ENCODE results near the gene NEMP2.
"Not testable (repeated sequence)": the region's sequence is repeated elsewhere in the genome, so short reads cannot be mapped to it uniquely, and the experiment has no call there.

The NEMP2 gene

GRCh38 chr2:190490502-190490901 is 44.0 kb downstream of the NEMP2 start:
- DNase-seq (ENCODE audit: low read depth) = no peak

- DNase-seq (ENCODE audit: low read depth) = no peak
Measured at GRCh38 chr2:190489475-190489874, 45.0 kb downstream of the NEMP2 start.

- DNase-seq (ENCODE audit: low read depth) = no peak
Measured at GRCh38 chr2:190488516-190489233, 45.8 kb downstream of the NEMP2 start.

DNA sequence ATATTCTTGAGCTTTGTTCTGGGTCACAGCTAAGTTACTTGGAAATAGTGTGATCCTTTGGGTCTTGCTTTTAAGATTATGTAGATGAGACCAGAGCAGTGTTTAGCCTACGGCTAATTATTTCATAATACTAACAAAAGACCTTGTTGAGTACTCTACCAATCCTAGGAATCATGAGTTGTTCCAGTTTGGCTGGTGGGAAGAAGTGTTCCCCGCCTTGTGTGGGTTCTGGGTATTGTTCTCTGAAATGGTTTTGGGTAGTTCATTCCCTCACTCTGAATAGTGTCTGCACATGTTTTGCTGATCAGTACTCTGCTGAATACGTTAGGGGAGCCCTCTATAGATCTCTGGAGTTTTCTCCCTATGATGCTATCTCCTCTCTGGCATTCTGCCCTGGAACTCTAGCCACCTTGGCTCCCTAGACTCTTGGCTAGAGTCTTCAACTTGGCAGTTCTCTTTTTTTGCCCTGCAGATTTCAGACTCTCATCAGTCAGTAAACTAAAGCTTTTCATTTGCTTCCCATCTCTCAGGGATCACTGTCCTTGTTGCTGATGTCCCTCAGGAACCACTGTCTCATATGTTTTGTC is 48.4 kb downstream of the NEMP2 start:
- DNase-seq (ENCODE audit: low read depth) = no peak

GRCh38 chr2:190482451-190482850 is 52.1 kb downstream of the NEMP2 start:
- DNase-seq (ENCODE audit: low read depth) = peak; percentile 9

- no peak for DNase-seq (ENCODE audit: low read depth)
Measured at GRCh38 chr2:190481339-190481738, 53.2 kb downstream of the NEMP2 start.

DNA sequence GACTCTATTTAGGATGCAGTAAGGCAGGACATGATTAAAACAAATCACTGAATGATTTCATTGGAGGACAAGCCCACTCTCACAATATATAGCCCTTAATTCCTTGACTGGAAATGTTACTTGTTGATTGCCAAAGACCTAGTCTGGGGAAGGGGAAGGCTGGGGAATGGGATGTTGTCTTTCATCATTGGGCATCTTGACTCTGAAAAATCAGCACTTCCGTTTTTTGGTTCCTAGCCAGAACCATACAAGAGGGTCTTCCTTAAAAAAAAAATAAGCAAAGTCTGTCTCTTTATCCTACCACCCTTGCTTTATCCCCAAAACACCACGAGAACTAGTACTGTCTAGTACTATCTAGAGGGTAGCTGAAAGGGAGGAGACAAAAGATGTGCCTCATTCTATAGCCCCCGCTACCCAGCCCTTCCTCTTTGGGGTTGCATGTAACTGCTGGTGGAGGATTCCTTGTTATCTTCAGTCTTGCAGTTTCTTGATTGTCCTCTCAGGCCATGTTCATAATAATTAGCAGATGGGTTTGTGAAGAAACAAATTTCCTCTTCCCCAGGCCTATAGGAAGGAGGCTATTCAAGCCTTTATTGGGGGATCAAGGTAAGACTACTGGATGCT is 55.8 kb downstream of the NEMP2 start:
- no peak for DNase-seq (ENCODE audit: low read depth)

DNA sequence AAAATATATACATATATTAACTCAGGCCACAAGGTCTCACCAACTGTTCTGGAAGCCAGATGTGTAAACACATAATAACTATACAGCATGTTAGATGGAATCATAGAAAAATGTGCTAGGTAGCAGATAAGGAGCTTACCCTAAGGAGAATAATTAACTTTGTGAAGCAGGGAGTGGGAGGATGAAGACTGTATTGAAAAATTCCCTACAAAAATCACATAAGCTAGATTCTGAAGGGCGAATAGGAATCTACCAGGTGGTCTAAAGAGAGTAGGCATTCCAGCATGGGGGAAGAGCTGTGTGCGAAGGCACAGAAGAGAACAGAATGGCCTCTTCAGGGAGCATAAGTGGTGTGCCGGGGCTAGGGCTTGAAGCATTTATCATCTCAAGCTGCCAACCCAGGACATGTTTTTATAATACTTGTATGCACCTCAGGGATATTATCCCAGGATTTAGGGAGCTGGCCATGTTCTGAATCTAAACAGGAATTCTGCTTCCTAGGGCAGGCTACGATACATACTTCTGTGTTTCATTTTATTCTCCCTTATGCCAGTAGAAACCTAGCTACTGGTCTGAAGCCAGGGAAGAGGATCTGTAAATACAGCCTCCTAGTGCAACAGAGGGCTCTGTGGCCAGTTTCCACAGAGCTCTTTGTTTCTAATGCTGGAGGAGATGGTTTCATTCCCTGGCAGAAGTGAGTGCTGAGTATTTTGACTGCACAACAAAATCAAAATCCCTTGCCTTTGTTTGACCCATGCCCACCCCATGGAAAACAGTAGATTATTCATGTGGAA is 56.7 kb downstream of the NEMP2 start:
- no peak for DNase-seq (ENCODE audit: low read depth)

- no peak for DNase-seq (ENCODE audit: low read depth)
Measured at GRCh38 chr2:190470256-190470826, 64.2 kb downstream of the NEMP2 start.

DNA sequence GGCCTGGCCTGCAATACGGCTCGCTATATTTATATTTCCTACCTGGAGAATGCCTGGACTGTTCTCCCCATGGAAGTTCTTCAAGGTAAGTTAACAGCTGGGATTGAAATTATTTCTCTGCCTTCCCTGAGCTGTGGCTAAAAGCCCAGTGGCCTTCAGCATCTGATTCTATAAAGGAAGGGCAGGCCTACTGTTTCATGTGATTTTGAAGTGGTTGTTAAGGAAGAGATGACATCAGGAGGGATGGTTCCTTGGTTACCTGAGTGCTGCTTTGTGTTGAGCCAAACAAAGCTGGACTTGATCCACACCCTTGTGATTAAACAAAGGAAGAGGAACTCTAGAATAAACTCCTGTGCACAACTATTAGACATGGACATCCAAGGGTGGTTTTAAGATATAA is 64.8 kb downstream of the NEMP2 start:
- no peak for DNase-seq (ENCODE audit: low read depth)

DNA sequence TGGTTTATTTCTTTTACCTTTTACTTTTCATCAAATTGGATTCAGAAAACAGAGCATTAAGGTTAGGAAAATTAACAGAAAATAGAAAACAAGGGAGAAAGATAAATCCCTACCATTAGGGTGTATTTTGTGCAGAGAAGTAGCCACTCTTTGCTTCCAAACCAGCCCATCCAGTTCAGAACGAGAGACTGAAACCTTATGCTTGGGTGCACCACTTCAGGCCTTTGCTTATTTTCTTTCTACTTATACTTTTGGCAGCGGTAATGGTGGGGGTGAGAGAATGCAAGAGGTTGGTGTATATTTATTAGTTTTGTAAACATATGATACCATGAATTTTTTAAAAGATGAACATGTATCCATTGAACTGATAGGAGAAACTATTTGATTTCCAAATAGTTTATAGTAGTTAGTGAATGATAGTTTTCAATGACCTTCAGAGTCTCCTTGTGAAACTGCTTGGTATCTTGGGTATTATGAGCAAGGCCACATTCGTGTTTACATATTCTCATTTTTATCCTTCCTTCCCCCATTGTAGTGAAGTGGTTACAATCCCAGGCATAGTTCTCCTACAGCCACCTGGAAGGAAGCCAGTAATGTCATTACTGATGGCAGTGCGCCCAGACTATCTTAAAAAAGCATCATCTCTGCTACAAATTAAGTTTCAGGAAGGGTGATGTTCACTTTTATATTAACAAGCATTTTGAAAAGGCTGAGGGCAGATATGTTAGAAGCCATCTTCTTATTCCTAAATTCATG is 65.5 kb downstream of the NEMP2 start:
- peak; percentile 90 for DNase-seq (ENCODE audit: low read depth)

- not testable (repeated sequence) for DNase-seq (ENCODE audit: low read depth)
Measured at GRCh38 chr2:190468354-190468753, 66.2 kb downstream of the NEMP2 start.

DNA sequence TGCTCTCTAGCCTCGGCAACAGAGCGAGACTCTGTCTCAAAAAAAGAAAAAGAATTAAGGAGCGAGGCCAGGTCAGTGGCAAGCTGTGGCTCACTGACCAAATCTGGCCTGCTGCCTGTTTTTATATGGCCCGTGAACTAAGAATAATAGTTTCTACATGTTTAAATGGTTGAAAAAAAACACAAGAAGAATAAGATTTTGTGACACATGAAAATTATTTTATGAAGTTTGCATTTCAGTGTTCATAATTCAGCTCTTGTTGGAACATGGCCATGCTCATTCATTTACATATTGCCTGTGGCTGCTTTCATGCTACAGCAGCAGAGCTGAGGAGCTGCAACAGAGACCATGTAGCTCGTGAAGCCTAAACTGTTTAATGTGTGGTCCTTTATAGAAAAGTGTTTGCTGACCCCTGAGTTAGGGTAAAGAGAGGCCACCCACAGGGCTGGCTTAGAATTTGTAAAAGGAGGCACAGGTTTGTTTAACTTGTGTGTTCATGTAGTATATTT is 66.9 kb downstream of the NEMP2 start:
- DNase-seq (ENCODE audit: low read depth) = no peak

DNA sequence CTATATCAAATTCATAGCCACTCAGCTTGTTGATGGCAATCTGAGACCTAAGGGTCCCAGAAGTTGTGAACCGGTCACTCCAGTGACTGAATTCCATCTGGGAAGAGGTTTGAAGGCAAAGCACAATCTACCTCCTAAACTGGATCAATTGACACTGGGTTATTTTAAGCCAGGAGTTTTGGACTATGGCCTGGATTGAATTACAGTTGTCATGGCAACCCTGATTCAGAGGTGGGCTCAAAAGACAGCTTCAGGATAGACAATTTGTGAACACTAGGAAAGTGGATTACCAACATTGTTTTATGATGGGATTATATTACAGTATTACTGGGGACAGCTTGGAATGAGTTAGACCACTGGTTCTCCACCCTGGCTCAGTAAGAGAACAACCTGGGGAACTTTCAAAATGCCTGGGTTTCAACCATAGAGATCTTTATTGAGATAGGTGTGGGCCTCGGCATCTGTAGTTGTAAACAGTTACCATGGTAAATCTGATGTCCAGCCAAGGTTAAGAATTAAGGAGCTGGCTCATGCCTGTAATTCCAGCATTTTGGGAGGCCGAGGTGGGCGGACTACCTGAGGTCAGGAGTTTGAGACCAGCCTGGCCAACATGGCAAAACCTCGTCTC is 67.6 kb downstream of the NEMP2 start:
- DNase-seq (ENCODE audit: low read depth) = no peak

- no peak for DNase-seq (ENCODE audit: low read depth)
Measured at GRCh38 chr2:190465060-190465459, 69.5 kb downstream of the NEMP2 start.

- DNase-seq (ENCODE audit: low read depth) = no peak
Measured at GRCh38 chr2:190462611-190463010, 71.9 kb downstream of the NEMP2 start.

DNA sequence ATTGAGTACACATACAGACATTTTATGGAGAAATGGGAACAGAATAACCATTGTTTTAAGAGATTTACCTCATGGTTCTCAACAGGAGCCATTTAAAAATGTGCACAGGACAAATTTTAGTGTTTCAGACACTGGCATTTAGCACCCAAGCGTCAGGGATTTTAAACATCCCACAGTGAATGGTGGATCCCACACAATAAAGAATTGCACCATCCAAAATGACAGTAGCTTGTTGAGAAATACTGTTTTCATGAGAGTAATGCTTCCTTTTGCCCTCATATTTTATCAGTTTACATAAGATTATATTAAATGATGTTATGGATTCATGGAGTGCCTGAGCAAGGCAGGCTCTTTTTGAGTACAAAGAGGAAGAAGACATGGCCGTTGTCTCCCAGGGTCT is 72.3 kb downstream of the NEMP2 start:
- no peak for DNase-seq (ENCODE audit: low read depth)

GRCh38 chr2:190460487-190460886 is 74.0 kb downstream of the NEMP2 start:
- DNase-seq (ENCODE audit: low read depth) = no peak

GRCh38 chr2:190459881-190460280 is 74.6 kb downstream of the NEMP2 start:
- DNase-seq (ENCODE audit: low read depth) = no peak

DNA sequence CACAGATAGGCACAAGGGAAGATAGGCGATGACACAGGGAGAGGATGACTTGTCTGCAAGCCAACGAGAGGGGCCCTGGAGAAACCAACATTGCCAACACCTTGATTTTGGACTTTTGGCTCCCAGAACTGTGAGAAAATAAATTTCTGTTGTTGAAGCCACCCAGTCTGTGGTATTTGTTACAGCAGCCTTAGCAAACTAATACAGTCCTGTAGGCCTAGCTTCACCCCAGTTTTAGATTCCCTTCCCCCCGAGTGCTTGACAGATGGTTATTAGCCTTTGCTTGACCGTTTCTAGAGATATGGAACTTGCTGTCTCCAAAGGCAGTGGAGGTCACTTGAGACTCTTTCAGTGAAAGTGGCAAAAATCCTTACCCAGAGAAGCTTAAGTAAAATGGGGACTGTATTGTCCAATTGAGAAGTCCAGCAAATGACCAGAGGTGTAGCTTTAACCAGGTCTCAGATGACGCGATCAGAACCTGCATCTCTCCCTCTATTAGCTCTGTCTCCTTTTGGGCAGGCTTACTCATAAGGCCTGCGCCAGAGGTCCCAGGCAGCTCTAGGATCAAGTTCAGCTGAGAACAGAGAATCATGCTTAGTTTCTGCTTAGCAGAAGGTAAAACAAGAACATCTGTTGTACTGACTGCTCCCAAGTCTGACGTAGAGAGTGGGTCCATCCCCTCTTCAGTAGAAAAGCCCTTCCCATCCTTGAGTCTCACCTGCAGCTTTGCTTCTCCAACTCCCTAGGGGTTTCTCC is 76.0 kb downstream of the NEMP2 start:
- DNase-seq (ENCODE audit: low read depth) = no peak

All from GM04503 (cell line).